IPS DF 19.7 (cell line): Measurements from ENCODE around the gene SLC30A10.
"Not testable (repeated sequence)": the region's sequence is repeated elsewhere in the genome, so short reads cannot be mapped to it uniquely, and the experiment has no call there.

Experiments used
- DNase-seq: peaks from one replicate; pipeline ENCODE4 v3.0.0-alpha.2; 2013; ENCODE audit warnings: low read depth, low spot score

Gene SLC30A10

DNA sequence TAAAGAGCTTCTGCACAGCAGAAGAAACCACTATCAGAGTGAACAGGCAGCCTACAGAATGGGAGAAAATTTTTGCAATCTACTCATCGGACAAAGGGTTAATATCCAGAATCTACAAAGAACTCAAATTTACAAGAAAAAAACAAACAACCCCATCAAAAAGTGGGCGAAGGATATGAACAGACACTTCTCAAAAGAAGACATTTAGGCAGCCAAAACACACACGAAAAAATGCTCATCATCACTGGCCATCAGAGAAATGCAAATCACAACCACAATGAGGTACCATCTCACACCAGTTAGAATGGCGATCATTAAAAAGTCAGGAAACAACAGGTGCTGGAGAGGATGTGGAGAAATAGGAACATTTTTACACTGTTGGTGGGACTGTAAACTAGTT is 36.5 kb downstream of the SLC30A10 start:
- DNase-seq: not testable (repeated sequence)

DNA sequence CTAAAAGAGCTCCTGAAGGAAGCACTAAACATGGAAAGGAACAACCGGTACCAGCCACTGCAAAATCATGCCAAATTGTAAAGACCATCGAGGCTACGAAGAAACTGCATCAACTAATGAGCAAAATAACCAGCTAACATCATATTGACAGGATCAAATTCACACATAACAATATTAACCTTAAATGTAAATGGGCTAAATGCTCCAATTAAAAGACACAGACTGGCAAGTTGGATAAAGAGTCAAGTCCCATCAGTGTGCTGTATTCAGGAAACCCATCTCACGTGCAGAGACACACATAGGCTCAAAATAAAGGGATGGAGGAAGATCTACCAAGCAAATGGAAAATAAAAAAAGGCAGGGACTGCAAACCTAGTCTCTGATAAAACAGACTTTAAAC is 39.7 kb downstream of the SLC30A10 start:
- not testable (repeated sequence) for DNase-seq

DNA sequence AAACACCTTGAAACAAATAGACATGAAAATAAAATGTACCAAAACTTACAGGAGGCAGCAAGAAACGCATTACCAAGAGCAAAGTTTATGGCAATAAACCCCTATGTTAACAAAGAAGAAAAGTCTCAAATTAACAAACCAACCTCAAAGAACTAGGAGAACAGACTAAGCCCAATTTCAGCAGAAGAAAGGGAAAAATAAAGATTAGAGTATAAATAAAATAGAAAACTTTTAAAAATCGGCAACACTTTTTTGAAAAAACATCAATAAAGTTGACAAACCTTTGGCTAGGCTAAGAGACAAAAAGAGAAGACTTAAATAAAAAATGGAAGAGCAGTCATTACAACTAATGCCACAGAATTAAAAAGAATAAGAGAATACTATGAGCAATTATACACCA is 42.7 kb downstream of the SLC30A10 start:
- no peak for DNase-seq

DNA sequence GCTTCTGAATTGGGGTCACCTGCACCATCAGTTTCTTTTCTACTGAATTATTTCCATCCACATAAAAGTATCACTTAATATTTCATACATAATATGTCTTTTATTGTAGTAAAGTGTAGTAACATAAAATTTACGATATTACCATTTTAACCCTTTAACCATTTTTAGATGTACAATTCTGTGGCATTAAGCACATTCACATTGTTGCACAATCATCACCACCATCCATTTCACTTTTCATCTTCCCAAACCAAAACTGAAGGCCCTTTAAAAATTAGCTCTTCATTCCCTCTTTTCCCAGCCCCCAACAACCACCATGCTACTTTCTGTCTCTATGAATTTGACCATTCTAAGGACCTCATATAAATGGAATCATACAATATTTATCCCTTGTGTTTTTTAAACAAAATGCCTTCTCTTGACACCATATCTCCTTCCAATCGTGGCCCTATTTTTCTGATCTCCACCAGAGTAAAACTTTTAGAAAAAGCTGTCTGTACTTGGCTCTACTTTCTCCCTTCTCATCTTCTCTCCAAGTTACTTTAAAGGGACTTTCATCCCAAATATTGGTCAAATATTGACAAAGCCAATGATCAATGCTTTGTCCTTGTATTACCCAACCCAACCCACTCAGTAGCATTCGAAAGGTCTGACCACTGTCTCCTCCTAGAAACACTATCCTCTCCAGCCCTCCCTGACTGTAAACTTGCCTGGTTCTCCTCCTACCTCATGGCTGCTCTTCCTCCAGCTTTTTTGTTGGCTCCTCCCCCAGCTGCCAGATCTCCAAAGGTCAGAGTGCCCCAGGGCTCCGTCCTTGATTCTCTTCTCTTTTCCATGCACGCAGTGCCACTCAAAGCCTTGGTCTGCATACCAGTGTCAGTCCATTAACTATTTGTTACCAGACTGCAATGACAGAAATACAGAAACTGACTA is 44.7 kb downstream of the SLC30A10 start:
- no peak for DNase-seq

DNA sequence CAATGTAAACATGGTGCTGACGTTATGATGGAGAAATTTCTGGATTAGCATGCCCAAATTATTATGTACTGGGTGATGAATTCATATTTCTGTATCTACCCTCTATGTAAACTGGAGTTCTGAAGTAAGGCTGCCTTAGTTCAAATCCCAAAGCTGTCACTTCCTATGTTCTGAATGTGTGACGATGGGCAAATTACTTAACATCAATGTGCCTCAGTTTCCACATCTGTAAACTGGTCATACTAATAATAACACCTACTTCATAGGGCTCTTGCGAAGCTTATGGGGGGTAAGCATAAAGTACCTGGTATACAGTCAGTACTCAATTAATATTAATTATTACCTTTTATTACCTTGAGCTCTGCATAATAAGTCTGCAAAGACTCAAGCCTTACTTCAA is 45.6 kb downstream of the SLC30A10 start:
- DNase-seq: no peak

DNA sequence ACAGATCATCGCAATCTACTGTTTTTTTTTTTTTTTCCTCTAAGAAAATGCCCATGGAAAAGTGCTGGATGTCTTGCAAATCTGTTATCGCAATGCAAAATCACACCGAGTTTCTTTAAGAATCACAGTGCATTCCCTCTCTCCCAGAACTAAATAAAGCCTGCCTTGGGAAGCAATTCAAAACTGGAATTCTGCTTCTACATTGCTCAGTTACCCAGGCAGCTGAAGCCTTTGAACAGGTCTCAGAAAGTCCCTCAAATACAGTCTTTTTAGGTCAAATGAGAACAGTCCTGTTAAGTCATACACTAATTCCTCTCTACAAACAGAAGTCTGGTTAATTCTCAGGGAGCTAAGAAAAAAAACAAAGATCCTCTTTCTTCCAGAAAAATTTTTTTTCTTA is 46.3 kb downstream of the SLC30A10 start:
- no peak for DNase-seq

DNA sequence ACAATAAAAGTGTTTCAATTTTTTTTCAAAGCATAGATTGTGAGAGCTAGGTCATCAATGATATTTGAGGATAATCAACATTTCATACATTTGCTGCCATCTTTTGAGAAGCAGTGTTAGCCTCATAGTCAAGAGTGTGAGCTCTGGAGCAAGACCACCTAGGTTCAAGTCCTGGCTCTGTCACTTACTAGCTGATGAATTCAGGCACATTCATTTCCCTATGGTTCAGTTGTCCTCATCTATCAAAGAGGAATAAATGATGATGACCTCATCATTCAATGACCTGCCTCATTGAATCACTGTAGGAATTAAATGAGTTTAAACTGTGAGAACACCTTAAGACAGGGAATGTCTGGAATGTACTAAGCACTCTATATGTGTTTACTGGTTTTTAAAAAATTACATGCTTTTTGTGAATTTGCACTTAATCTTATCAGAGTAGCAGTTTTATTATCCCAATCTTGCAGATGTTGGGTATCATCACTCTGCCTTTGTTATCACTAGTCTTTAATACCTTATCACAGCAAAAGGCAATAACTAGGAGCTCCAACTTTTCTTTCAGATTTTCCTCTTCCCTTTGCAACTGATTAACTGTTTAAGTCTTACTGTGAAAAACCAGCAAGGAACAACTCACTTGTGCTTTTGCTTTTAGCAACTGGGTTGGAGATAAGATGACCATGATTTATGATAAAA is 47.4 kb downstream of the SLC30A10 start:
- DNase-seq: no peak

DNA sequence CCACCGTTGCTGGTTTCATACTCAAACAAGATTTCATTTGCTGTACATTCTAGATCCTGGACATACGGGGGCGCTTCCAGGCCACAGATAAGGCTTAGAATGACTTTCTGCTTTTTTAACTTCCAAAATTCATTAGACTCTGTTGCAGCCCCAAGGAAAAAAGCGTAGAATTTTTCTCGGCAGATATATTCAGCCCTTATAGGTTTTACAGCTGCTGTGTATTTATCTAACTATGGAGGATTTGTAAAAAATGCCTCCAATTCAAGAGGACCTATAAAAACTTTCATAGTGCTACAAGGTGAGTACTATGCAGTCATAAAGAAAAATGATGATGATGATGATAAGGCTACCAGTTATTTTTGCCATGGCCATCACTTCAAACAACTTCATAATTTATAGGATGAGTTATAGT is 51.6 kb downstream of the SLC30A10 start:
- DNase-seq: no peak

DNA sequence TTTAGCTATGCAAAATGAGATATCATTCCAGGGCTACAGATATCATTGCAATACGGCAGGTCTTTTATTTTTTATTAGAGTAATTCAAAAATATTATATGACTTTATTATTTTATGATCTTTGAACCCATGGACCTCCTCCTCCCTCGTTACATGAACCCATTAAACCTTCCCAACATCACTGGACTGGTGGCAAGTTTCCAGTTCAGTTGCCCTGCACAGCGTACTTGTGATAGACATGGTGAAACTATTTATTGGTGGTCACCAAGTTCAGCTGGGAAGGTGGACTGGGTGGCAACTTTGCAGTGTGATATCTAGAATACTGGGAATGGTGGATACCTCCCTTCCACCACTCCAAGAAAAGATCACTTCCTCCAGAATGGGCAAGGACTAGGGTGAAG is 52.5 kb downstream of the SLC30A10 start:
- no peak for DNase-seq

DNA sequence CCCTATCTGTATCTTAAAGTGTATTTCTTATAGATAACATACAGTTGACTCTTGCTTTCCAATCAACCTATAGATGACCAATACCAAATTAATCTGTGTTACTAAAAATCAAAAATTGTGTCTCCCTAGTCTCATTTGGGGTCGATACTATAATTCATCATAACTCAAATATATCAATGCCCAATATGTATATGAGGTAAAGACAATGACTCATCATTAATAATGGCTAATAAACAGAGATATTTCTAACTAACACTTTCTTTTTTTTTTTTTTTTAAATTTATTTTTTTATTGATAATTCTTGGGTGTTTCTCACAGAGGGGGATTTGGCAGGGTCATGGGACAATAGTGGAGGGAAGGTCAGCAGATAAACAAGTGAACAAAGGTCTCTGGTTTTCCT is 55.8 kb downstream of the SLC30A10 start:
- not testable (repeated sequence) for DNase-seq

DNA sequence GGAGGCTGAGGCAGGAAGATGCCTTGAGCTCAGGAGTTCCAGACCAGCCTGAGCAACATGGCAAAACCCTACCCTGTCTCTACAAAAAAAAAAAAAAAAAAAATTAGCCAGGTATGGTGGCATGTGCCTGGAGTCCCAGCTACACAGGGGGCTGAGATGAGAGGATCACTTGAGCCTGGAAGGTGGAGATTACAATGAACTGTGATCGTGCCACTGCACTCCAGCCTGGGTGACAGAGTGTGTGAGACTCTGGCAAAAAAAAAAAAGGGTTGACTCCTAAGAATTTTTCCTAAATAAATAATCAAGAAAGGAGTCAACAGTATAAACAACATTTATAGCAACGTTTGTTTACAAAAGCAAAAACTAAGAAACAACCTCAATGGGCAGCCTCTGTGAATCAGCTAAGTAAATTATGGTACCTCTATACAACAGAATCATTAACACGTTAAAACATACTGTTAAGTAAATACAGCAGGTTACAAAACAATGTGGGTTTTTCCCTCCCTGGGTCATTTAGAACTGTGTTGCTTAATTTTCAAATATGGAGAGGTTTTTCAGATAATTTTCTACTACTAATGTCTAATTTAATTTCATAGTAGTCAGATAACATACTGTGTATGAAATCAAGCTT is 56.8 kb downstream of the SLC30A10 start:
- no peak for DNase-seq

DNA sequence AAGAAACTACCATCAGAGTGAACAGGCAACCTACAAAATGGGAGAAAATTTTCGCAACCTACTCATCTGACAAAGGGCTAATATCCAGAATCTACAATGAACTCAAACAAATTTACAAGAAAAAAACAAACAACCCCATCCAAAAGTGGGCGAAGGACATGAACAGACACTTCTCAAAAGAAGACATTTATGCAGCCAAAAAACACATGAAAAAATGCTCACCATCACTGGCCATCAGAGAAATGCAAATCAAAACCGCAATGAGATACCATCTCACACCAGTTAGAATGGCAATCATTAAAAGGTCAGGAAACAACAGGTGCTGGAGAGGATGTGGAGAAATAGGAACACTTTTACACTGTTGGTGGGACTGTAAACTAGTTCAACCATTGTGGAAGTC is 59.7 kb downstream of the SLC30A10 start:
- not testable (repeated sequence) for DNase-seq
